Upper lobe of left lung (tissue), 4 donors: ENCODE measurements around the gene EPS15.

Source experiments
- CTCF ChIP-seq, 6 experiments: fragments of 450-650 bp in 4 of 6; fragments of 200-600 bp in 2 of 6; sonication (generic) in 2 of 6; IDR thresholded peaks; one replicate each; pipeline ENCODE4 v1.5.1; 2016 to 2019; ENCODE audit warnings: antibody characterized with exemption in 6 of 6
- EP300 ChIP-seq, 4 donors: sonication (generic); formaldehyde crosslinking; IDR thresholded peaks; one replicate each; pipeline ENCODE4 v1.5.1; 2017; ENCODE audit warnings: antibody characterized with exemption in 4 of 4, control low read depth in 2 of 4
- POLR2A ChIP-seq, 4 donors: fragments of 450-650 bp; IDR thresholded peaks; one replicate each; pipeline ENCODE4 v1.5.1; 2016 to 2017; ENCODE audit warnings: antibody characterized with exemption in 4 of 4, mild to moderate bottlenecking in 2 of 4
- POLR2AphosphoS5 ChIP-seq, 2 donors: sonication (generic); formaldehyde crosslinking; IDR thresholded peaks; one replicate each; pipeline ENCODE4 v1.5.1; 2017; ENCODE audit warnings: antibody characterized with exemption in 2 of 2

- TF ChIP-seq POLR2A (IDR thresholded peaks at IDR 0.05) (no peak), CTCF (IDR thresholded peaks at IDR 0.05) (no peak), POLR2AphosphoS5 (IDR thresholded peaks at IDR 0.05) (no peak), EP300 (IDR thresholded peaks at IDR 0.05) (no peak)
Observed at GRCh38 chr1:51549016-51549619, 30.1 kb upstream of the EPS15 start.
